SKM-1 treated with dmso at 0.1 percent for 144 hours (cell line): ENCODE measurements around the gene CEACAM8.
A peak's percentile ranks its signal among the peaks of the same experiment; 100 is the strongest.
"Not testable (repeated sequence)": the region's sequence is repeated elsewhere in the genome, so short reads cannot be mapped to it uniquely, and the experiment has no call there.

Source experiments
- DNase-seq: peaks from one replicate; lab custom pipeline; 2025; ENCODE audit not compliant: unreplicated experiment; lab: John Stamatoyannopoulos, UW

CEACAM8 gene

GRCh38 chr19:42594617-42595489, at the start of gene CEACAM8:
TSS of gene CEACAM8 (minus strand) at chr19:42594924. CDS start at chr19:42594828, 96 bp downstream.
- DNase-seq = no peak

GRCh38 chr19:42639324-42640092, 44.8 kb upstream of the CEACAM8 start:
- DNase-seq = not testable (repeated sequence)

GRCh38 chr19:42635233-42635539, 40.5 kb upstream of the CEACAM8 start:
- DNase-seq = no peak

- DNase-seq = peak; percentile 0
Measured at GRCh38 chr19:42634409-42635232, 39.9 kb upstream of the CEACAM8 start.

- DNase-seq = no peak
Measured at GRCh38 chr19:42629191-42629590, 34.5 kb upstream of the CEACAM8 start.

GRCh38 chr19:42628411-42629140, 33.9 kb upstream of the CEACAM8 start:
- DNase-seq = no peak

- no peak for DNase-seq
Measured at GRCh38 chr19:42627916-42628315, 33.2 kb upstream of the CEACAM8 start.

- DNase-seq = no peak
Measured at GRCh38 chr19:42626181-42626580, 31.5 kb upstream of the CEACAM8 start.

- DNase-seq = no peak
Measured at GRCh38 chr19:42619271-42619670, 24.5 kb upstream of the CEACAM8 start.

- no peak for DNase-seq
Measured at GRCh38 chr19:42613666-42614065, 18.9 kb upstream of the CEACAM8 start.

GRCh38 chr19:42610401-42610915, 15.7 kb upstream of the CEACAM8 start:
- DNase-seq = not testable (repeated sequence)

- no peak for DNase-seq
Measured at GRCh38 chr19:42606660-42607351, 12.1 kb upstream of the CEACAM8 start.

GRCh38 chr19:42601811-42602443, 7.2 kb upstream of the CEACAM8 start:
- DNase-seq = no peak

GRCh38 chr19:42596391-42597072, 1.8 kb upstream of the CEACAM8 start:
- no peak for DNase-seq

- DNase-seq = no peak
Measured at GRCh38 chr19:42595550-42596172, 937 bp upstream of the CEACAM8 start.

GRCh38 chr19:42589792-42590191, 4.9 kb downstream of the CEACAM8 start:
- no peak for DNase-seq

- DNase-seq = no peak
Measured at GRCh38 chr19:42584466-42584865, 10.3 kb downstream of the CEACAM8 start.

- DNase-seq = no peak
Measured at GRCh38 chr19:42577016-42577415, 17.7 kb downstream of the CEACAM8 start.
